Muscle layer of colon (tissue), 2 donors: ENCODE results near the gene OPCML.

Source experiments
- H3K27ac ChIP-seq: one replicate; pipeline ENCODE4 v1.7.0; 2013; ENCODE audit warnings: low read depth, mild to moderate bottlenecking, low read length, moderate library complexity
- H3K27me3 ChIP-seq, 2 donors: one replicate each; pipeline ENCODE4 v1.7.0; 2013; ENCODE audit warnings: low read length in 2 of 2, mild to moderate bottlenecking in 2 of 2; ENCODE audit not compliant: insufficient read depth in 2 of 2, control insufficient read depth in 1 of 2
- H3K36me3 ChIP-seq: one replicate; pipeline ENCODE4 v1.7.0; 2013; ENCODE audit warnings: mild to moderate bottlenecking, low read length; ENCODE audit not compliant: insufficient read depth
- H3K4me1 ChIP-seq: one replicate; pipeline ENCODE4 v1.7.0; 2013; ENCODE audit warnings: mild to moderate bottlenecking, low read length; ENCODE audit not compliant: insufficient read depth
- H3K4me3 ChIP-seq, 2 donors: one replicate each; pipeline ENCODE4 v1.7.0; 2013; ENCODE audit warnings: low read length in 2 of 2, low read depth in 1 of 2, mild to moderate bottlenecking in 1 of 2, moderate library complexity in 1 of 2
- H3K9ac ChIP-seq: one replicate; pipeline ENCODE4 v1.7.0; 2013; ENCODE audit warnings: low read length
- H3K9me3 ChIP-seq: one replicate; pipeline ENCODE4 v1.7.0; 2013; ENCODE audit warnings: mild to moderate bottlenecking, low read length
- donor health status: abdominal sarcoma.
- donor health status: Adenocarcinoma of cecum.

Gene OPCML

GRCh38 chr11:132564091-132564885 lies 968.0 kb downstream of the OPCML start:
- Histone ChIP-seq H3K9ac (no peak overlapping the region), H3K27me3 (no peaks in the 10 kb centered on the region), H3K27ac (no peak overlapping the region), H3K9me3 (no peaks in the 10 kb centered on the region), H3K36me3 (no peaks in the 10 kb centered on the region), H3K4me1 (no peaks in the 10 kb centered on the region), H3K4me3 (no peak overlapping the region)

DNA sequence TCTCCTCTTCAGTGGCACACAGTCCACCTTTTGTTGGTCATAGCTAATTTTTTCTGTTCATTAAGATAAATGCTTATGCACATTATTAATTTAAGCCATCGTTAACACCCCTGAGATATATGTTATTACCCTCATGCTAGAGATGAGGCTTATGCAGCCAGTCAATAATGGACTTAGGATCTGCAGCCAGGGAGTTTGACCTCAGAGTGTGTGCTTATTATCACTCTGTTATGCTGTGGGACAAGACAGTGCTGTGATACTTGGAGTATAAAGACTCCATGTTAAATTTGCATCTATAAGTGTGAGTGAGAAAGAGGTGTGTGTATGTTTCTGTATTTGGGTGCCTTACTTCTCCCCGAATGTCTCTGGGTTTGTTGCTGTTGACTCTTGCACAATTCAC lies 969.3 kb downstream of the OPCML start:
- Histone ChIP-seq H3K9me3 (no peaks in the 10 kb centered on the region), H3K4me1 (no peaks in the 10 kb centered on the region), H3K36me3 (no peaks in the 10 kb centered on the region), H3K27ac (no peak overlapping the region), H3K9ac (no peak overlapping the region), H3K4me3 (no peak overlapping the region), H3K27me3 (no peaks in the 10 kb centered on the region)

DNA sequence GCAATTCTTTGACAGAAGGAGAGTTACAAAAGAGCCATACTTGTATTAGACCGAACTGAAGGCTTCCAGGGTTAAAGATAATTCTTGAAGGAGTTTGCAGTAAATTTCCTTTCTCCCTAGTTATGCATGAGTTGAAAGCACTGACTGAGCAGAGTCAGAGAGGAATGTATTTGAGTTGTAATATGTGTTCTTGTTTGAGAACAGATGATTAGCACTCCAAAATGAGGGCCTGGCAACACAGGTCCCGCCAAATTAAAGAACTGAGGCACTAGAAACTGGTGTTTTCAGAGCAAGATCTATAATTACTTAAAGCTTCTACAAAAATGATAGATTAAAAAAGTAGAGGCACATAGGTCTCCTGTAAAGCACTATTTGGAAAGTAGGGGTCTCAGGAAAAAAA lies 970.4 kb downstream of the OPCML start:
- no peaks in the 10 kb centered on the region for H3K27me3 ChIP-seq
- H3K4me3 ChIP-seq, result no peak overlapping the region
- H3K4me1 ChIP-seq, result no peaks in the 10 kb centered on the region
- H3K27ac ChIP-seq, result no peak overlapping the region
- no peaks in the 10 kb centered on the region for H3K9me3 ChIP-seq
- H3K36me3 ChIP-seq, result no peaks in the 10 kb centered on the region
- H3K9ac ChIP-seq, result no peak overlapping the region

- Histone ChIP-seq H3K9ac (no peak overlapping the region), H3K4me1 (no peaks in the 10 kb centered on the region), H3K27ac (no peak overlapping the region), H3K4me3 (no peak overlapping the region), H3K27me3 (no peaks in the 10 kb centered on the region), H3K36me3 (no peaks in the 10 kb centered on the region), H3K9me3 (no peaks in the 10 kb centered on the region)
Measured at GRCh38 chr11:132559331-132560036, 972.8 kb downstream of the OPCML start.

DNA sequence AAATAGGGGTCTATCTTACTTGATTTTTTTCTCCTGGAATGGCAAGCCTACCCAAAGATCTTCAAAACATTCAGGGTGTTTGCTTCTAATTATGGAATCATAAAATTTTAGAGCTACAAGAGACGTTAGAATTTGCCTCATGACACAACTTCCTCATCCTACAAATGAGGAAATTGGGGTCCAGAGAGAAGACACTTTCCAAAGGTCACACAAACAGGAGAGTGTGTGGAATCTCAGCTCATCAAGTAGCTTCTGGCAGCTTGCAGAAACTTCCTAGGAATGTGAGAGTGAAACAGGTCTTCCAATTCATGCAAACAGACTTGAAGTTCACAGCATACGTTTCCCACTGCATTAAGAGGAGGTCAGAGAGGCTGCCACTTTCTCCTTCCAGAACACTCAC lies 976.0 kb downstream of the OPCML start:
- Histone ChIP-seq H3K27me3 (no peaks in the 10 kb centered on the region), H3K36me3 (no peaks in the 10 kb centered on the region), H3K4me3 (no peak overlapping the region), H3K9ac (no peak overlapping the region), H3K27ac (no peak overlapping the region), H3K4me1 (no peaks in the 10 kb centered on the region), H3K9me3 (no peaks in the 10 kb centered on the region)

- Histone ChIP-seq H3K9ac (no peak overlapping the region), H3K4me1 (no peaks in the 10 kb centered on the region), H3K36me3 (no peaks in the 10 kb centered on the region), H3K27me3 (no peaks in the 10 kb centered on the region), H3K4me3 (no peak overlapping the region), H3K27ac (no peak overlapping the region), H3K9me3 (no peaks in the 10 kb centered on the region)
Measured at GRCh38 chr11:132555617-132556016, 976.7 kb downstream of the OPCML start.

DNA sequence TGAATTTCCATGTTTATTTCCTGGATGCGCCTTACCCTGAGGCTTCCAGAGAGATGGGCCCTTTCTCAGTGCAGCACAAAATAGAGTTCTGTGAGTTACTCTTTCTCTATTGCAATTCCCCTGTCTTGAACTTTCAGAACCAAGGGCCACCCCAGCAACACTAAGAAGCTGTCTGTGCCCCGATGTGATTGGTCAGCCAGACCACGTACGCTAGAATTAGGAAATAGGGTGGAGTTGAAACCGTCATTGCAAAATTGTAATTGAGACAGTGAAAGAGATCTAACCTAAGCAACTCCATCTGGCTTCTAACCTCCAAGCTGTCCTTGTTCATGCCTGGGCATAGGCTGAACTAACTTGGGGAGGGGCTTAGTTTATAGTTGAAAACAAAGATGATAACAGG lies 981.3 kb downstream of the OPCML start:
- H3K27me3 ChIP-seq, result no peaks in the 10 kb centered on the region
- no peaks in the 10 kb centered on the region for H3K9me3 ChIP-seq

GRCh38 chr11:132549561-132549960 lies 982.7 kb downstream of the OPCML start:
- Histone ChIP-seq H3K36me3 (no peaks in the 10 kb centered on the region), H3K27me3 (no peaks in the 10 kb centered on the region), H3K9ac (no peak overlapping the region), H3K4me3 (no peak overlapping the region), H3K27ac (no peak overlapping the region), H3K4me1 (no peaks in the 10 kb centered on the region), H3K9me3 (no peaks in the 10 kb centered on the region)

More for the DNA sequence above, 981.3 kb downstream of the OPCML start:
- no peak overlapping the region for H3K9ac ChIP-seq
- H3K4me1 ChIP-seq, result no peaks in the 10 kb centered on the region
- H3K4me3 ChIP-seq, result no peak overlapping the region
- no peak overlapping the region for H3K27ac ChIP-seq
- H3K36me3 ChIP-seq, result no peaks in the 10 kb centered on the region

DNA sequence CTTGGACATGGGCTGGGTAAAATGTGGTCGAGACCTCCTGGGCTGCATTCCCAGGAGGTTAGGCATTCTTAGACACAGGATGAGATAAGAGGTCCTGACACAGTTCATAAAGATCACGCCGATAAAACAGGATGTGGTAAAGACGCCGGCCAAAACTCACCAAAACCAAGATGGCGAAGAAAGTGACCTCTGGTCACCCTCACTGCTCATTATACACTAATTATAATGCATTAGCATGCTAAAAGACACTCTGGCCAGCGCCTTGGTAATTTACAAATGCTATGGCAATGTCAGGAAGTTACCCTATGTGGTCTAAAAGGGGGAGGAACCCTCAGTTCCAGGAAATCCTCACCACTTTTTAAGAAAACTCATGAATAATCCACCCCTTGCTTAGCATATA lies 983.3 kb downstream of the OPCML start:
- Histone ChIP-seq H3K27me3 (no peaks in the 10 kb centered on the region), H3K27ac (no peak overlapping the region), H3K36me3 (no peaks in the 10 kb centered on the region), H3K4me1 (no peaks in the 10 kb centered on the region), H3K9ac (no peak overlapping the region), H3K4me3 (no peak overlapping the region), H3K9me3 (no peaks in the 10 kb centered on the region)

DNA sequence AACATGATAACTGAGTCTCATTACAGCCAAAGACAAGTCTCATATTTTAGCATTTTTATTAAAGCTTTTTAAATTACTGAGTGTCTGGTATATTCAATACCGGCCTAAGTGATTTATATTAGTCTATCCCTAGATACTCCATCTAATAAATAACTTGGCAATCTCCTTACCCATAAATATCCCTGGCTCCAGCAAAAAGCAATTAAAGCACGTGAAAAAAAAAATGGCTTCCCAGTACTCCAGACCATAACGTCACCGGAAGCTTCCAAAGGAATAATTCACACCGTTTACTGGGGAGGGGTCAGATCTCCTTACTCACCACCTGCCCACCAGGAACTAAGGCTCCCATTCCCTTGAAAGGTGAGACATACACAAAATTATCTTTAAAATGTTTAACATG lies 988.3 kb downstream of the OPCML start:
- no peaks in the 10 kb centered on the region for H3K36me3 ChIP-seq
- no peak overlapping the region for H3K27ac ChIP-seq
- no peak overlapping the region for H3K9ac ChIP-seq
- H3K9me3 ChIP-seq, result no peaks in the 10 kb centered on the region
- H3K4me1 ChIP-seq, result no peaks in the 10 kb centered on the region
- no peaks in the 10 kb centered on the region for H3K27me3 ChIP-seq
- H3K4me3 ChIP-seq, result no peak overlapping the region

DNA sequence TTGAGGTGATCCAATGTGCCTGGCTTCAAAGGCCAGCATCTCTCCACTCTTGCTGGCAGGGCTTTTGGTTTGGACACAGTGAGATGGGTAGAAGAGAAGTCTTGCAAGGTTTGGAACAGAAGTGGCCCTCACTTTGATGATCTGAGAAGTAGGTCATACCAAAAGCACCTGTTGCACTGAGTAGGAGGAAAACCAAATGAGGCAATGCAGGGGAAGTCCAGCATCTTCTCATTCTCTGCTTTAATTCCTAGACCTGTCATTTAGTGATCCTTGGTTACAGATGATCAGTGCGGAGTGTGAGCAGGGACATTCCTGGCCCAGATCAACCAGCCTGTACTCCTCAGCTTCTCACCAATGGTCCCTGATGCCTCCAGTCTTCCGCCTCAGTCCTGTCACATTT lies 990.5 kb downstream of the OPCML start:
- H3K9me3 ChIP-seq, result no peaks in the 10 kb centered on the region
- no peaks in the 10 kb centered on the region for H3K27me3 ChIP-seq
- H3K9ac ChIP-seq, result no peak overlapping the region
- no peak overlapping the region for H3K4me3 ChIP-seq
- H3K27ac ChIP-seq, result no peak overlapping the region
- H3K4me1 ChIP-seq, result no peaks in the 10 kb centered on the region
- H3K36me3 ChIP-seq, result no peaks in the 10 kb centered on the region

DNA sequence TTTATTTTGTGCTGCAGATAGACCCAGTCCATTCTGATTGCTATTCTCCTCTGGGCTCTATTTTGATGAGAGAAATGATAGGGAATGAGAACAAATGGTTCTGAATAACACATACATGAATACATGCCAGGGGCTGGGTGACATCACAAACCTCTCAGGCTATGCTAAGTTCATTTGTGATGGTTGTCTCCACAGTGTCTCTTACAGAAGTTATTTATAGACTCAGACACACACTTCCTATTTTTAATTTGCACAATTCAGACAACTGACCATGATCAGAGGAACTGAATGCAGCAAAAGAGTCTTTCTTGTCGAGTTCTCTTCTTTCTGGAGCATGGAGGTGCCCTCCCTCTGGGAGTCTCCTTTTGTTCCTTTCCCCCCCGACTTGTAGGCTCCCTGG lies 991.7 kb downstream of the OPCML start:
- no peak overlapping the region for H3K27ac ChIP-seq

More for the DNA sequence above, 991.7 kb downstream of the OPCML start:
- Histone ChIP-seq H3K9ac (no peak overlapping the region), H3K4me3 (no peak overlapping the region), H3K36me3 (no peaks in the 10 kb centered on the region), H3K27me3 (no peaks in the 10 kb centered on the region), H3K9me3 (no peaks in the 10 kb centered on the region), H3K4me1 (no peaks in the 10 kb centered on the region)
